ENCODE results near the gene TIPARP. TPM values are rescaled to one million over a fixed set of nuclear protein-coding genes. Genes with fewer than 3 reads are reported as not detected.

The TIPARP gene
- total RNA-seq, 1 experiment from 2014 or later = 22.1 TPM

DNA sequence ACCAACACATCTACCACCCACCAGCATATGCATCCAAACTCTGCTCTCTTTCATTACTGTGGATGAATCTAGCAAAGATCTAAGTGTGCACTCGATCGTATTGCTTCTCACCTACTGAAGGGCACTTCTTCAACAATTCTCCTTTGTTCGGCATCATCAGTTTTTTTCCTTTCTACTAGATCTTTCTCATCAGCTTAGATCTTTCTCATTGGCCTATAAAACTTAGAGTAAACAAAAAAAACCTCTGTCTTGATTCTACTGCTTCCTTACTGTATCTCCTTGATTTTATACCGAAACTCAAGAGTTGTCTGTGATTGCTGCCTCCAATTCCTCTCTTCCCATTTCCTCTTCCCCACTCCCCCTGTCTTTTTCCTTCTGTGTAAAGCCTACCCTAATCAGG lies 36.1 kb upstream of the TIPARP start:
- in situ Hi-C loops (cut with HindIII; ENCODE audit: low pct_unique_long_range_greater_than_20kb, low sequenced_read_pairs) = no loop called here
- no peak for ATAC-seq
- CTCF ChIA-PET = no interaction called here
- DNase-seq (ENCODE audit: low read depth, low spot score) = no peak
- intact Hi-C loops (cut with micrococcal nuclease; ENCODE audit: unreplicated experiment) = no loop called here
- no peak for TF ChIP-seq TCF7L2 (IDR thresholded peaks at IDR 0.05; ENCODE audit: low read depth, low read length)
- TF ChIP-seq POLR2AphosphoS5 (IDR thresholded peaks at IDR 0.05; ENCODE audit: low read depth, low read length) = no peak
- TF ChIP-seq SIN3A (IDR thresholded peaks at IDR 0.05; ENCODE audit: borderline replicate concordance, insufficient read depth, low read depth, low read length) = no peak
- TF ChIP-seq, protein P1, sequence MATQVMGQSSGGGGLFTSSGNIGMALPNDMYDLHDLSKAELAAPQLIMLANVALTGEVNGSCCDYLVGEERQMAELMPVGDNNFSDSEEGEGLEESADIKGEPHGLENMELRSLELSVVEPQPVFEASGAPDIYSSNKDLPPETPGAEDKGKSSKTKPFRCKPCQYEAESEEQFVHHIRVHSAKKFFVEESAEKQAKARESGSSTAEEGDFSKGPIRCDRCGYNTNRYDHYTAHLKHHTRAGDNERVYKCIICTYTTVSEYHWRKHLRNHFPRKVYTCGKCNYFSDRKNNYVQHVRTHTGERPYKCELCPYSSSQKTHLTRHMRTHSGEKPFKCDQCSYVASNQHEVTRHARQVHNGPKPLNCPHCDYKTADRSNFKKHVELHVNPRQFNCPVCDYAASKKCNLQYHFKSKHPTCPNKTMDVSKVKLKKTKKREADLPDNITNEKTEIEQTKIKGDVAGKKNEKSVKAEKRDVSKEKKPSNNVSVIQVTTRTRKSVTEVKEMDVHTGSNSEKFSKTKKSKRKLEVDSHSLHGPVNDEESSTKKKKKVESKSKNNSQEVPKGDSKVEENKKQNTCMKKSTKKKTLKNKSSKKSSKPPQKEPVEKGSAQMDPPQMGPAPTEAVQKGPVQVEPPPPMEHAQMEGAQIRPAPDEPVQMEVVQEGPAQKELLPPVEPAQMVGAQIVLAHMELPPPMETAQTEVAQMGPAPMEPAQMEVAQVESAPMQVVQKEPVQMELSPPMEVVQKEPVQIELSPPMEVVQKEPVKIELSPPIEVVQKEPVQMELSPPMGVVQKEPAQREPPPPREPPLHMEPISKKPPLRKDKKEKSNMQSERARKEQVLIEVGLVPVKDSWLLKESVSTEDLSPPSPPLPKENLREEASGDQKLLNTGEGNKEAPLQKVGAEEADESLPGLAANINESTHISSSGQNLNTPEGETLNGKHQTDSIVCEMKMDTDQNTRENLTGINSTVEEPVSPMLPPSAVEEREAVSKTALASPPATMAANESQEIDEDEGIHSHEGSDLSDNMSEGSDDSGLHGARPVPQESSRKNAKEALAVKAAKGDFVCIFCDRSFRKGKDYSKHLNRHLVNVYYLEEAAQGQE (IDR thresholded peaks at IDR 0.05; ENCODE audit: insufficient read depth in 1 of 2, low read depth in 2 of 2, low read length in 1 of 2) = no peak
- no peak for TF ChIP-seq CTCF (IDR thresholded peaks at IDR 0.05)
- POLR2A ChIA-PET = no interaction called here
- H3K27ac ChIP-seq (ENCODE audit: low read length) = no peak overlapping the region
- H3K36me3 ChIP-seq (ENCODE audit: control insufficient read depth, insufficient read depth, low read length) = no peaks in the 10 kb centered on the region
- H3K4me3 ChIP-seq (ENCODE audit: low read depth in 2 of 2, low read length in 2 of 2) = no peak overlapping the region
- no peaks in the 10 kb centered on the region; the same call in 1 of the 2 replicates for H3K27me3 ChIP-seq (ENCODE audit: control insufficient read depth, insufficient read depth, low read length)
- no peaks in the 10 kb centered on the region for H3K9me3 ChIP-seq (ENCODE audit: control insufficient read depth, insufficient read depth, low read depth, low read length)
- H3K4me1 ChIP-seq (ENCODE audit: control insufficient read depth, insufficient read depth, low read length) = no peaks in the 10 kb centered on the region
- BruUV-seq (replicated peaks) = no TSS peak

DNA sequence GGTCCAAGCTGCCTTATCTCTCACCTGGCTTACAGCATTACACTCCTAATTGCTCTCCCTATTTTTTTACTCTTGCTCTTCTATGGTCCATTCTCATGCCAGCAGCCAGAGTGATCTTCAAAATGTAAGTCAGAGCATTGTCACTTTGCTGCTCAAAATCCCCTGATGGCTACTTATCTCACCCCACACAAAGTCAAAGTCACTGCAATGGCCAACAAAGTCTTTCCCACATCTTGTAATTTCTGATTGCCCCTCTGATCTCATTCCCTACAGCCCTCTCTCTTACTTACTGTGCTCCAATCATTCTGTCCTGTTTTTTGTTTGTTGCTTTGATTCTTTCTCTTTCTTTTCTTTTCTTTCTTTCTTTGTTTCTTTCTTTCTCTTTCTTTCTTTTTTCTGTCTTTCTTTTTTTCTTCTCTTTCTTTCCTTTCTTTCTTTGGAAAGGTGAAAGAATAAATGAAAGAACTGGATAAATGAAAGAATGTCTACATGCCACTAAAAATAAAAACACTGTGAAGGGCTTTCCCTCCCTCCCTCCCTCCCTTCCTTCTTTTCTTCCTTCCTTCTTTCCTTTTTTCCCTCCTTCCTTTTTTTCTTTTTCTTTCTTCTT lies 34.9 kb upstream of the TIPARP start:
- Histone ChIP-seq H3K27ac (ENCODE audit: low read length) (no peak overlapping the region), H3K9me3 (ENCODE audit: control insufficient read depth, insufficient read depth, low read depth, low read length) (no peaks in the 10 kb centered on the region), H3K4me1 (ENCODE audit: control insufficient read depth, insufficient read depth, low read length) (no peaks in the 10 kb centered on the region), H3K36me3 (ENCODE audit: control insufficient read depth, insufficient read depth, low read length) (no peaks in the 10 kb centered on the region), H3K4me3 (ENCODE audit: low read depth in 2 of 2, low read length in 2 of 2) (no peak overlapping the region), H3K27me3 (ENCODE audit: control insufficient read depth, insufficient read depth, low read length) (no peaks in the 10 kb centered on the region; the same call in 1 of the 2 replicates)
- DNase-seq (ENCODE audit: low read depth, low spot score) (no peak), ATAC-seq (no peak)
- TF ChIP-seq, protein P1 (IDR thresholded peaks at IDR 0.05; ENCODE audit: insufficient read depth in 1 of 2, low read depth in 2 of 2, low read length in 1 of 2) = no peak
- TF ChIP-seq CTCF (IDR thresholded peaks at IDR 0.05) (no peak), TCF7L2 (IDR thresholded peaks at IDR 0.05; ENCODE audit: low read depth, low read length) (no peak), SIN3A (IDR thresholded peaks at IDR 0.05; ENCODE audit: borderline replicate concordance, insufficient read depth, low read depth, low read length) (no peak), POLR2AphosphoS5 (IDR thresholded peaks at IDR 0.05; ENCODE audit: low read depth, low read length) (no peak)
- CTCF ChIA-PET = no interaction called here
- in situ Hi-C loops (cut with HindIII; ENCODE audit: low pct_unique_long_range_greater_than_20kb, low sequenced_read_pairs) = no loop called here
- intact Hi-C loops (cut with micrococcal nuclease; ENCODE audit: unreplicated experiment) = no loop called here
- BruUV-seq (replicated peaks) = no TSS peak
- POLR2A ChIA-PET = no interaction called here
